NCI-H1417 (cell line): ENCODE measurements around the gene NANOS2.
"Not testable (repeated sequence)": the region's sequence is repeated elsewhere in the genome, so short reads cannot be mapped to it uniquely, and the experiment has no call there.

ENCODE experiments used
- DNase-seq, 3 experiments: peaks; one replicate each; lab custom pipeline; 2025; lab: John Stamatoyannopoulos, UW

The NANOS2 gene

GRCh38 chr19:45876411-45877197 lies 38.0 kb downstream of the NANOS2 start:
- no peak for DNase-seq

- no peak for DNase-seq
Observed at GRCh38 chr19:45876161-45876410, 38.5 kb downstream of the NANOS2 start.

- DNase-seq = no peak
Observed at GRCh38 chr19:45874620-45874966, 40.0 kb downstream of the NANOS2 start.

GRCh38 chr19:45873219-45873772 lies 41.3 kb downstream of the NANOS2 start:
- DNase-seq = no peak

- DNase-seq = no peak
Observed at GRCh38 chr19:45872095-45872919, 42.3 kb downstream of the NANOS2 start.

GRCh38 chr19:45870798-45871197 lies 43.8 kb downstream of the NANOS2 start:
- DNase-seq = no peak

- not testable (repeated sequence) for DNase-seq
Observed at GRCh38 chr19:45867241-45867640, 47.3 kb downstream of the NANOS2 start.

GRCh38 chr19:45866400-45867176 lies 48.0 kb downstream of the NANOS2 start:
- DNase-seq = no peak

- DNase-seq = no peak
Observed at GRCh38 chr19:45865269-45865948, 49.2 kb downstream of the NANOS2 start.

- DNase-seq = no peak
Observed at GRCh38 chr19:45864629-45865082, 49.9 kb downstream of the NANOS2 start.

- peak in 2 of 3 experiments; percentile 56 to 60 for DNase-seq
Observed at GRCh38 chr19:45863840-45864628, 50.5 kb downstream of the NANOS2 start, which contains the start of gene FOXA3. Gene FOXA3 (plus strand): TSS chr19:45864326. CDS start chr19:45864457, 131 bp downstream.

GRCh38 chr19:45863335-45863839 lies 51.2 kb downstream of the NANOS2 start:
- DNase-seq = no peak
